Colonic mucosa (tissue), 4 donors: Measurements from ENCODE around the gene OR2K2. TPM values are rescaled to one million over a fixed set of nuclear protein-coding genes. Genes with fewer than 3 reads are reported as not detected.

Source experiments
- DNase-seq: peaks from one replicate; pipeline ENCODE4 v3.0.0-alpha.2; 2020
- H3K27ac ChIP-seq: fragments of 200-600 bp; one replicate; pipeline ENCODE4 v1.8.0; 2021
- H3K27me3 ChIP-seq: fragments of 200-600 bp; one replicate; pipeline ENCODE4 v1.8.0; 2021
- H3K36me3 ChIP-seq: fragments of 200-600 bp; one replicate; pipeline ENCODE4 v1.8.0; 2021
- H3K4me1 ChIP-seq: fragments of 200-600 bp; one replicate; pipeline ENCODE4 v1.8.0; 2021; ENCODE audit warnings: mild to moderate bottlenecking
- H3K4me3 ChIP-seq: fragments of 200-600 bp; one replicate; pipeline ENCODE4 v1.8.0; 2021
- H3K9ac ChIP-seq, 2 donors: one replicate each; pipeline ENCODE4 v1.7.0; 2013; ENCODE audit warnings: control low read depth in 2 of 2, low read depth in 2 of 2, low read length in 2 of 2
- H3K9me3 ChIP-seq: fragments of 200-600 bp; one replicate; pipeline ENCODE4 v1.8.0; 2021
- intact Hi-C: fragments of 100-400 bp; cut with DNase I; formaldehyde crosslinking; loops from one replicate; pipeline ENCODE4 v1.14.1; 2022
- total RNA-seq, 2 donors: library from RNA; stranded (reverse); fragmentation: NEBNext Ultra II Directional in 1 of 2; extraction: Animal tissue kit (Norgen Biotek cat#: 25700) in 1 of 2; gene quantifications; one replicate each; pipeline ENCODE4 v1.2.1, GENCODE V29; 2021
- TF ChIP-seq, protein P1 (sequence below): fragments of 200-600 bp; IDR thresholded peaks from one replicate; pipeline ENCODE4 v1.8.0; 2022; ENCODE audit warnings: antibody characterized with exemption, mild to moderate bottlenecking
- donor health status: healthy.
- donor health status: DM: no; HTN: no; CAD: no.
- donor health status: DM: no; HTN: no; CAD: no.

The OR2K2 gene
- total RNA-seq, 2 donors from 2014 or later = not detected

DNA sequence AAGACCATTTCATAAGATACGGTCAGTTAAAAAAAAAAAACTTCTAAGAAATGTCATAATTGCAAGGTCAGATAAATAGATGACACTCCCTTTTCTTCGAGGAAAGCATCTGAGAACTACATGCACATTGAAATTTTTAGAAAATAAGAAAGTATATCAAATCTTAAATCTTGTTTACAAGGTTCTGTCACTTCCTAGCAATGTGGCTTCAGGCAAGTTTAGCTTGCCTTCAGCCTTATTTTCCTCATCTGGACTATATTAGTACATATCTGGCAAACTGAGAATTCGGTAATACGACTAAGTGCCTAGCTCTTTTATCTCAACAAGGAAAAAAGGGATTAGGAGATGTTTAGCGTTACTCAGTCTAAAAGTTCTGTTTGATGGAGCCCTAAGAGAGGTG is 32.5 kb upstream of the OR2K2 start:
- no peak for DNase-seq
- no peaks in the 10 kb centered on the region for H3K4me1 ChIP-seq
- no peak overlapping the region for H3K27ac ChIP-seq
- H3K27me3 ChIP-seq = no peaks in the 10 kb centered on the region
- no peak overlapping the region for H3K4me3 ChIP-seq
- H3K9me3 ChIP-seq = no peaks in the 10 kb centered on the region
- no peaks in the 10 kb centered on the region for H3K36me3 ChIP-seq
- H3K9ac ChIP-seq = no peak overlapping the region
- intact Hi-C loops = no loop called here
- TF ChIP-seq, protein P1, sequence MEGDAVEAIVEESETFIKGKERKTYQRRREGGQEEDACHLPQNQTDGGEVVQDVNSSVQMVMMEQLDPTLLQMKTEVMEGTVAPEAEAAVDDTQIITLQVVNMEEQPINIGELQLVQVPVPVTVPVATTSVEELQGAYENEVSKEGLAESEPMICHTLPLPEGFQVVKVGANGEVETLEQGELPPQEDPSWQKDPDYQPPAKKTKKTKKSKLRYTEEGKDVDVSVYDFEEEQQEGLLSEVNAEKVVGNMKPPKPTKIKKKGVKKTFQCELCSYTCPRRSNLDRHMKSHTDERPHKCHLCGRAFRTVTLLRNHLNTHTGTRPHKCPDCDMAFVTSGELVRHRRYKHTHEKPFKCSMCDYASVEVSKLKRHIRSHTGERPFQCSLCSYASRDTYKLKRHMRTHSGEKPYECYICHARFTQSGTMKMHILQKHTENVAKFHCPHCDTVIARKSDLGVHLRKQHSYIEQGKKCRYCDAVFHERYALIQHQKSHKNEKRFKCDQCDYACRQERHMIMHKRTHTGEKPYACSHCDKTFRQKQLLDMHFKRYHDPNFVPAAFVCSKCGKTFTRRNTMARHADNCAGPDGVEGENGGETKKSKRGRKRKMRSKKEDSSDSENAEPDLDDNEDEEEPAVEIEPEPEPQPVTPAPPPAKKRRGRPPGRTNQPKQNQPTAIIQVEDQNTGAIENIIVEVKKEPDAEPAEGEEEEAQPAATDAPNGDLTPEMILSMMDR = no peak

DNA sequence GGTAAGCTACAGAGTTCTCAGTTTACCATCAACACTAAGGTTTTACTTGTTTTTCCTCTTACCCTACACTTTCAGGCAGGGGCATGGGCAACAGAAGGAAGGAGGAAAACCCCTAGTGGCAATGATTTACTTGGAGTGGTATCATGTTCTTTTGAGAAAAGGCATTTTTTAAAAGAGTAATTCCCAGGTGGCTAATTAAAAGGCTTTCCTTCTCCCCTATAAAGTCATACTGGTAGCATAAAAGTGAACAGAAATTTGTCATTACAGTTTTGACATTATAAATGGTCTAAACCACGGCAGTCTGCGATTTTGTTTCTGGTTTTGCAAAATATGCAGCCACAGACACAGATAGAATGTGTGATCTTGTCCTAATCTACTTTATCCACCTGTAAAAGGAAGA is 30.9 kb upstream of the OR2K2 start:
- intact Hi-C loops = no loop called here
- DNase-seq = no peak
- no peaks in the 10 kb centered on the region for H3K36me3 ChIP-seq

DNA sequence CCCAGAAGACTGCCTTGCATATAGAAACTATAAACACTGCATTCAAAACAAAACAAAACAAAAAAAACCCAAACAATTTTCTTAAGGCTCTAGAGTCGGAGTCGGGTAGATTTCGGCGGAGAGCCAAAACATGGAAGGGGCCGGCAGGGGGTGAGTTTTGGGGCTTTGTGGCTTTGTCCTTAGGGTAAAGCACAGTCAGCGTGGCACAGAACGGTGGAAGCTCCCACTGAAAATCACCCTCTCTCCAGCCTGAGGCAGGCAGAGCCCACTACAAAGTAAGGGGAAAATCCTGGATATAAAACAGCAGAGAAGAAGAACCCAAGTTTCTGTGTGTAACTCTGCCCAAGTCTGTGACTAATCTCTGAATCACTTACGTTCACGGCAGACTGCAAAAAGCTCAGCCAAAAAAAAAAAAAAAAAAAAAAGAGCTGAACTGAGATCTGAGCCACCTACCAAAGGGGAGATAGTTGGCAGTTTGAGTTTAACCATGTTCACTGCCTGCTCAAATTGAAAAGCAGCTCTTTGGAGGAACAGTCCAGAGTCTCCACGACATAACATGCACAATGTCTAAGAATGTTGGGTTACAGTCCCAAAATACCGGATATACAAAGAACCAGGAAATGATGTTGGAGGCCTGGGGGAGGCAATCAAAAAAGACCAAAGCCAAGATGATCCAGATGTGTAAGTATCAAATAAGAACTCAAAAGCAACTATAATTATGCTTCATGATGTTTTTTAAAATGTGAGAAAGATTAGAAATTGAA is 26.6 kb upstream of the OR2K2 start:
- H3K4me1 ChIP-seq = no peaks in the 10 kb centered on the region
- no peak overlapping the region for H3K27ac ChIP-seq
- DNase-seq = peak; percentile 20
- intact Hi-C loops = no loop called here
- H3K36me3 ChIP-seq = no peaks in the 10 kb centered on the region
- H3K4me3 ChIP-seq = no peak overlapping the region
- H3K9me3 ChIP-seq = no peaks in the 10 kb centered on the region
- TF ChIP-seq, protein P1 = no peak
- no peaks in the 10 kb centered on the region for H3K27me3 ChIP-seq
- no peak overlapping the region for H3K9ac ChIP-seq

More for the DNA sequence above, 30.9 kb upstream of the OR2K2 start:
- Histone ChIP-seq H3K27me3 (no peaks in the 10 kb centered on the region), H3K4me3 (no peak overlapping the region), H3K4me1 (no peaks in the 10 kb centered on the region), H3K9ac (no peak overlapping the region), H3K9me3 (no peaks in the 10 kb centered on the region), H3K27ac (no peak overlapping the region)
- TF ChIP-seq, protein P1 = no peak

DNA sequence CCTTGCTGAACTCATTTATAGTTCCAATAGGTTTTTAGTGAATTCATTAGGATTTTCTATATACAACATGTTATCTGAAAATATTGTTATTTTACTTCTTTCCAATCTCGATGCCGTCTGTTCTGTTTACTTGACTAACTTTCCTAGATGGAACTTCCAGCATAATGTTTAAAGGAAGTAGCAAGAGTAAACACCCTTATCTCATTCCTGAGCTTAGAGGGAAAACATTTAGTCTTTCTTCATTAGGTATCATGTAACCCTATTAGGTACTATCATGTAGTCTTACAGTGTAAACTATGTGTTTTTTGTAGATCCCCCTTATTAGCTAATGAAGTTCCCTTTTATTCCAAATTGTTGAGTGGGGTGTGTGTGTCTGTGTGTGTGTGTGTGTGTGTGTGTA is 22.5 kb upstream of the OR2K2 start:
- Histone ChIP-seq H3K4me3 (no peak overlapping the region), H3K4me1 (no peaks in the 10 kb centered on the region), H3K27me3 (no peaks in the 10 kb centered on the region), H3K36me3 (no peaks in the 10 kb centered on the region), H3K9me3 (no peaks in the 10 kb centered on the region), H3K27ac (no peak overlapping the region), H3K9ac (no peak overlapping the region)
- DNase-seq = no peak
- intact Hi-C loops = no loop called here
- TF ChIP-seq, protein P1 = no peak

DNA sequence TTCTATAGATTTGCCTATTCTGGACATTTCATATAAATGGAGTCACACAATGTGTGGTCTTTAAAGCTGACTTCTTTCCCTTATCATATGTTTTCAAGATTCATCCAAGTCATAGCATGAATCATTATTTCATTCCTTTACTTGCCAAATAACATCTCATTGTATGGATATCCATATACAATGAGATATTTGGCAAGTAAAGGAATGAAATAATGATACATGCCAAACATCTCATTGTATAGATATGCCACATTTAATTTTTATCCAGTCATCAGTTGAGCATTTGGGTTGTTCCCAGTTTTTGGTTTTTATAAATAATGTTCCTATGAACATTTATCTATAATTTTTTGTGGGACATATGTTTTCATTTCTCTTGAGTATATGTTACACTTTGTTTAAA is 20.5 kb upstream of the OR2K2 start:
- H3K36me3 ChIP-seq = no peaks in the 10 kb centered on the region
- intact Hi-C loops = no loop called here
- no peak overlapping the region for H3K27ac ChIP-seq
- TF ChIP-seq, protein P1 = no peak
- no peaks in the 10 kb centered on the region for H3K27me3 ChIP-seq
- DNase-seq = no peak
- H3K4me1 ChIP-seq = no peaks in the 10 kb centered on the region
- no peak overlapping the region for H3K9ac ChIP-seq
- no peak overlapping the region for H3K4me3 ChIP-seq
- H3K9me3 ChIP-seq = no peaks in the 10 kb centered on the region
